DND-41 (cell line): Measurements from ENCODE around the gene CD4.

Experiments used
- ATAC-seq: fragments of 200-7000 bp; cut with Tn5 transposase; 3 replicates; pipeline ENCODE4 v1.9.1; 2021; ENCODE audit warnings: low read depth; ENCODE audit not compliant: insufficient read depth
- DNase-seq: peaks from one replicate; pipeline ENCODE4 v3.0.0-alpha.2; 2020
- H2AFZ ChIP-seq: 2 replicates; pipeline ENCODE4 v1.6.0; 2012; ENCODE audit warnings: low read depth, low read length
- H3K27ac ChIP-seq: 2 replicates; pipeline ENCODE4 v1.5.1; 2012; ENCODE audit warnings: low read length, inconsistent platforms
- H3K27me3 ChIP-seq: fragments of 200-600 bp; sonication (generic); 2 replicates; pipeline ENCODE4 v1.6.0; 2012; ENCODE audit warnings: low read length, mild to moderate bottlenecking, inconsistent platforms; ENCODE audit not compliant: insufficient read depth, poor library complexity
- H3K36me3 ChIP-seq: 2 replicates; pipeline ENCODE4 v1.5.1; 2012; ENCODE audit warnings: low read length, inconsistent platforms; ENCODE audit not compliant: insufficient read depth
- H3K4me1 ChIP-seq: 2 replicates; pipeline ENCODE4 v1.5.1; 2012; ENCODE audit warnings: mild to moderate bottlenecking, low read length; ENCODE audit not compliant: insufficient read depth
- H3K4me2 ChIP-seq: 2 replicates; pipeline ENCODE4 v1.6.0; 2012; ENCODE audit warnings: mild to moderate bottlenecking, moderate library complexity, low read length, inconsistent platforms; ENCODE audit not compliant: insufficient read depth
- H3K4me3 ChIP-seq, 2 experiments: fragments of 200-600 bp in 1 of 2; shearing (Covaris generic) in 1 of 2; 2 replicates each; pipeline ENCODE4 v1.5.1; 2012 to 2016; ENCODE audit warnings: inconsistent platforms in 2 of 2, low read length in 2 of 2, mild to moderate bottlenecking in 2 of 2, low read depth in 1 of 2, moderate library complexity in 1 of 2
- H3K79me2 ChIP-seq: 2 replicates; pipeline ENCODE4 v1.6.0; 2012; ENCODE audit warnings: low read length, inconsistent platforms; ENCODE audit not compliant: insufficient read depth
- H3K9ac ChIP-seq: 2 replicates; pipeline ENCODE4 v1.6.0; 2012; ENCODE audit warnings: low read depth, mild to moderate bottlenecking, inconsistent platforms, low read length, moderate library complexity
- H3K9me3 ChIP-seq: 2 replicates; pipeline ENCODE4 v1.5.1; 2012; ENCODE audit warnings: low read length, moderate library complexity, mild to moderate bottlenecking, inconsistent platforms; ENCODE audit not compliant: insufficient read depth, severe bottlenecking
- H4K20me1 ChIP-seq: 2 replicates; pipeline ENCODE4 v1.6.0; 2012; ENCODE audit warnings: low read length; ENCODE audit not compliant: insufficient read depth
- CTCF ChIP-seq: IDR thresholded peaks from 2 replicates; pipeline ENCODE4 v1.5.1; 2012; ENCODE audit warnings: borderline replicate concordance, low read length, moderate library complexity, mild to moderate bottlenecking; ENCODE audit not compliant: poor library complexity, severe bottlenecking; ENCODE audit errors: extremely low read depth
- EZH2 ChIP-seq: IDR thresholded peaks from 3 replicates; pipeline ENCODE4 v1.6.1; 2012; ENCODE audit warnings: borderline replicate concordance, low read depth, mild to moderate bottlenecking, moderate library complexity, low read length, inconsistent platforms; ENCODE audit not compliant: severe bottlenecking

Gene CD4

GRCh38 chr12:6774499-6775062 lies 14.7 kb upstream of the CD4 start:
- ATAC-seq (no peak), DNase-seq (no peak)
- peaks cover 11% of the 10 kb centered on the region for H3K4me1 ChIP-seq
- no peaks in the 10 kb centered on the region for H4K20me1 ChIP-seq
- TF ChIP-seq CTCF, result no peak
- TF ChIP-seq EZH2, result no peak
- no peak overlapping the region for H2AFZ ChIP-seq
- H3K9ac ChIP-seq, result no peak overlapping the region
- H3K36me3 ChIP-seq, result no peaks in the 10 kb centered on the region
- H3K27ac ChIP-seq, result no peak overlapping the region
- peaks cover 2% of the 10 kb centered on the region for H3K27me3 ChIP-seq
- no peaks in the 10 kb centered on the region for H3K9me3 ChIP-seq
- H3K4me3 ChIP-seq, result no peak overlapping the region
- no peak overlapping the region for H3K4me2 ChIP-seq
- H3K79me2 ChIP-seq, result no peaks in the 10 kb centered on the region

- peaks cover 2% of the 10 kb centered on the region for H3K27me3 ChIP-seq
- no peaks in the 10 kb centered on the region for H3K9me3 ChIP-seq
- DNase-seq (no peak), ATAC-seq (no peak)
- no peak overlapping the region for H3K9ac ChIP-seq
- no peak for TF ChIP-seq CTCF
- TF ChIP-seq EZH2, result no peak
- no peak overlapping the region for H2AFZ ChIP-seq
- H3K27ac ChIP-seq, result no peak overlapping the region
- H3K4me1 ChIP-seq, result peaks cover 11% of the 10 kb centered on the region
- H3K36me3 ChIP-seq, result no peaks in the 10 kb centered on the region
- H4K20me1 ChIP-seq, result no peaks in the 10 kb centered on the region
- no peak overlapping the region for H3K4me2 ChIP-seq
- H3K4me3 ChIP-seq, result no peak overlapping the region
- no peaks in the 10 kb centered on the region for H3K79me2 ChIP-seq
Measured at GRCh38 chr12:6775185-6776174, 13.8 kb upstream of the CD4 start.

GRCh38 chr12:6777386-6777785 lies 11.9 kb upstream of the CD4 start:
- Histone ChIP-seq H3K79me2 (no peaks in the 10 kb centered on the region), H3K4me1 (peaks cover 15% of the 10 kb centered on the region), H3K27me3 (peaks cover 2% of the 10 kb centered on the region), H3K9ac (no peak overlapping the region), H3K36me3 (no peaks in the 10 kb centered on the region), H3K4me3 (no peak overlapping the region), H4K20me1 (no peaks in the 10 kb centered on the region), H3K9me3 (no peaks in the 10 kb centered on the region), H2AFZ (no peak overlapping the region), H3K27ac (no peak overlapping the region), H3K4me2 (no peak overlapping the region)
- TF ChIP-seq CTCF, result no peak
- no peak for TF ChIP-seq EZH2
- DNase-seq, result no peak
- no peak for ATAC-seq
